ENCODE results near the gene BOLA3.

DNA sequence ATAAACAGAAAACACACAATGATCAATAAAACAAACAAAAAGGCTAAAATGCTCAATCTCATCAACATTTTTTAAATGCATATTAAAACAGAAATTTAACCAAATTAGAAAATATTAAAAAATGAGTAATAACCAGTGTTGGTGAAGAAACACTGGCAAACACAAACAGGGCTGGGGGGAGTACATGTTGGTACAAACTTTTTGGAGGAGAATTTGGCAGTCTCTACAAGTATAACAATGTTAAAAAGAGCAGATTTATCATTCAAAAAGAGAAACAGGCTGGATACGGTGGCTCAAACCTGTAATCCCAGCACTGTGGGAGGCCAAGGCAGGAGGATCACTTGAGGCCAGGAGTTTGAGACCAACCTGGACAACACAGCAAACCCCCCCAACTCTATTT is 17.0 kb upstream of the BOLA3 start:
- TF ChIP-seq, protein P1, sequence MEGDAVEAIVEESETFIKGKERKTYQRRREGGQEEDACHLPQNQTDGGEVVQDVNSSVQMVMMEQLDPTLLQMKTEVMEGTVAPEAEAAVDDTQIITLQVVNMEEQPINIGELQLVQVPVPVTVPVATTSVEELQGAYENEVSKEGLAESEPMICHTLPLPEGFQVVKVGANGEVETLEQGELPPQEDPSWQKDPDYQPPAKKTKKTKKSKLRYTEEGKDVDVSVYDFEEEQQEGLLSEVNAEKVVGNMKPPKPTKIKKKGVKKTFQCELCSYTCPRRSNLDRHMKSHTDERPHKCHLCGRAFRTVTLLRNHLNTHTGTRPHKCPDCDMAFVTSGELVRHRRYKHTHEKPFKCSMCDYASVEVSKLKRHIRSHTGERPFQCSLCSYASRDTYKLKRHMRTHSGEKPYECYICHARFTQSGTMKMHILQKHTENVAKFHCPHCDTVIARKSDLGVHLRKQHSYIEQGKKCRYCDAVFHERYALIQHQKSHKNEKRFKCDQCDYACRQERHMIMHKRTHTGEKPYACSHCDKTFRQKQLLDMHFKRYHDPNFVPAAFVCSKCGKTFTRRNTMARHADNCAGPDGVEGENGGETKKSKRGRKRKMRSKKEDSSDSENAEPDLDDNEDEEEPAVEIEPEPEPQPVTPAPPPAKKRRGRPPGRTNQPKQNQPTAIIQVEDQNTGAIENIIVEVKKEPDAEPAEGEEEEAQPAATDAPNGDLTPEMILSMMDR (conservative IDR thresholded peaks at IDR 0.05 in 1 of 2, IDR thresholded peaks at IDR 0.05 in 1 of 2; ENCODE audit: low read depth in 1 of 2, low read length in 2 of 2): no peak
- no peak for TF ChIP-seq EZH2 (IDR thresholded peaks at IDR 0.05; ENCODE audit: low read length, missing control alignments)

Data from fibroblast of lung (primary cell).